Ishikawa (cell line): ENCODE results near the gene SSTR4.

Source experiments
- EGR1 ChIP-seq: IDR thresholded peaks from 2 replicates; pipeline ENCODE4 v1.6.1; 2012
- EP300 ChIP-seq: IDR thresholded peaks from 2 replicates; pipeline ENCODE4 v1.6.1; 2012; ENCODE audit warnings: borderline replicate concordance
- TAF1 ChIP-seq: IDR thresholded peaks from 2 replicates; pipeline ENCODE4 v1.6.1; 2012; ENCODE audit warnings: low read depth, mild to moderate bottlenecking

GRCh38 chr20:23050076-23050838 is 15.1 kb downstream of the SSTR4 start:
- no peak for TF ChIP-seq EP300
- TF ChIP-seq TAF1, result no peak
- no peak for TF ChIP-seq EGR1
